Measurements from ENCODE around the gene NBL1.

Gene NBL1

DNA sequence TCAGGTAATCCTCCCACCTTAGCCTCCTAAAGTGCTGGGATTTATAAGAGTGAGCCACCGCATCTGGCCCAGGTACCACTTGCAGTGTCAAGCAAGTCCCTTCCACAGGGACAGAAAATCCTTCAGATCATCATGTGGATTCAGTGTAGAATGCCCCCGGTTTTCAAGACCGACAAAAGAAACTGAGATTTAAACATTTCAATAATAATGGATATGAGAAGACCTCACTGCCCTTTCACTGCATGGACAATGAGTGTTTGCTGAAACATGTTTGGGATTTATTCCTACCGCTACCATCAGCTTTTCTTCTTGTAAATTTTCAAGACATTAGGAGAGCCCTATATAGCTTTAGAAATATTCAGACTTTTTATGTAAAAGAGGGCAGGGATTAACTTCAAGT lies 62.0 kb downstream of the NBL1 start:
- DNase-seq, result no peak
